Measurements from ENCODE around the gene MTHFD2L. TPM values are rescaled to one million over a fixed set of nuclear protein-coding genes. Genes with fewer than 3 reads are reported as not detected.
"Not testable (repeated sequence)": the region's sequence is repeated elsewhere in the genome, so short reads cannot be mapped to it uniquely, and the experiment has no call there.

The MTHFD2L gene
- total RNA-seq, 1 experiment from 2014 or later, result 7.5 TPM

DNA sequence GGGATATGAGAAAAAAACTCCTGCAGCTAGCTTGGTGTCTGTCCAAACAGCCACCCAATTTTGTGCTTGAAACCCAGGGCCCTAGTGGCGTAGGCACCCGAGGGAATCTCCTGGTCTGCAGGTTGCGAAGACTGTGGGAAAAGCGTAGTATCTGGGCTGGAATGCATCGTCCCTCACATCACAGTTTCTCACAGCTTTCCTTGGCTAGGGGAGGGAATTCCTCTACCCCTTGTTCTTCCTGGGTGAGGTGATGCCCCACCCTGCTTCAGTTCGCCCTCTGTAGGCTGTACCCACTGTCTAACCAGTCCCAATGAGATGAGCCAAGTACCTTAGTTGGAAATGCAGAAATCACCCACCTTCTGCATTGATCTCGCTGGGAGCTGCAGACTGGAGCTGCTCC is 57.3 kb downstream of the MTHFD2L start:
- in situ Hi-C loops (cut with HindIII; ENCODE audit: low pct_unique_long_range_greater_than_20kb, low sequenced_read_pairs); DNase-seq (ENCODE audit: low read depth, low spot score): not testable (repeated sequence)

DNA sequence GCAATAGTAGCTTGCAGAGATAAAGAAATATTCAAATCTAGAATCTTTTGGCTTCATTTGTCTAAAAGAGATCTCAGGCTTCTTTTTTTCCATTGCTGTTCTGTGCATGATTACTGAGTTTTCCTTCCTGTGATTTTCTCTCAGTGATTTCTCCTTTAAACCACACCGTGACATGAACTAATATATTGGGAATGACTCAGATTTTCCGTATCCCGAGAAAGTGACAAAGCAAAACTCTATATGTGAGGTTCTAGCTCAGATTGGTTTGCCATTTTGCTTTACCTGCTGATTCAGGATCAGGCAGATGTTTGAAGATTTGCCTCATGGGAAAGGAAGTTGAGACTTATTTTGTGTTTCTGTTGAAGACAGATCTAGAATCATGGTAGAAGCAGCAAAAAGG is 59.4 kb downstream of the MTHFD2L start:
- in situ Hi-C loops (cut with HindIII; ENCODE audit: low pct_unique_long_range_greater_than_20kb, low sequenced_read_pairs), result no loop called here
- DNase-seq (ENCODE audit: low read depth, low spot score), result no peak

DNA sequence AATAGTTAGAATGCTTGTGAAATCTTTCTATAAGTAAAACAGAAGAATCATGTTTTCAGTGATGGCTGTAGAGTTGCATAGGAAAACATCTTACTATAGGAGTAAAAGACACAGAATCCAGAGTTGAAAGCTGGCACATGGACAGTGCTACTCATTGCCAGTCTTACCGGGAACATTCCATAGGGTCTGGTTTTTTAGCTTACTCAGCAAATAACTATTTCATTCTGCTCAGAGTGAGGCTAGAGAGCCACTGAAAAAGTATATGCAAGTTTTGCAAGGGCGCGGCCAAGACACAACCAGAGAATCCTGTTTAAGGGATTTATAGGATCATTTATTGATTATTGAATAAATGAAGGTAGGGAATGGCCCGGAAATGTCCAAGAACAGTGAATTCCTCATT is 60.3 kb downstream of the MTHFD2L start:
- in situ Hi-C loops (cut with HindIII; ENCODE audit: low pct_unique_long_range_greater_than_20kb, low sequenced_read_pairs), result no loop called here

DNA sequence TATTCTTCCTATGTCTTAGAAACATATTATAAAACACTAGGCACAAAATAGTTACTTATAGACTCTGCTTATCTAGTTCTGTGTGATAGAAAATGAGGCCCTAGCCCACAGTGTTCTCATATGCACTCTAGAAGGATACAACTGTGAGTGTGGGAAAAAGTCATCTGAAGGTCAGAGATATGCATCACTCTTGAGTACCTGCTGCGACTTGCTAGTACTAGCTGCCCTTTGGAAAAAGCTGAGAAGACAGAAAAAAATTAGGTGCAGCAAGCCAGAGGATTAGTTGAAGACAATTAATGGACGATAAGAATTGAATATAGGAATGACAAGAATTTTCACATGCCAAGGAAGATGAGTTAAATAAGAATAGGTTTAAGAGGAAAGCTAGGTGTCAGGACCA is 61.3 kb downstream of the MTHFD2L start:
- in situ Hi-C loops (cut with HindIII; ENCODE audit: low pct_unique_long_range_greater_than_20kb, low sequenced_read_pairs), result no loop called here
- no peak for DNase-seq (ENCODE audit: low read depth, low spot score)

More for the DNA sequence above, 60.3 kb downstream of the MTHFD2L start:
- no peak for DNase-seq (ENCODE audit: low read depth, low spot score)

DNA sequence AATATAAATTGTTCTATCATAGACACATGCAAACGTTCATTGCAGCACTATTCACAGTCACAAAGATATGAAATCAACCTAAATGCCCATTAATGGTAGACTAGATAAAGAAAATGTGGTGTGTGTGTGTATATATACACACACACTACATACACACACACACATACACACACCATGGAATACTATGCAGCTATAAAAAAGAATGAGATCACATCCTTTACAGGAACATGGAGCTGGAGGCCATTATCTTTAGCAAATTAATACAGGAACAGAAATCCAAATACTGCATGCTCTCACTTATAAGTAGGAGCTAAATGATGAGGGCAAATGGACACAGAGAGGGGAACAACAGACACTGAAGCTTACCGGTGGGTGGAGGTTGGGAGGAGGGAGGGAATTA is 65.2 kb downstream of the MTHFD2L start:
- DNase-seq (ENCODE audit: low read depth, low spot score), result no peak
- in situ Hi-C loops (cut with HindIII; ENCODE audit: low pct_unique_long_range_greater_than_20kb, low sequenced_read_pairs), result no loop called here

DNA sequence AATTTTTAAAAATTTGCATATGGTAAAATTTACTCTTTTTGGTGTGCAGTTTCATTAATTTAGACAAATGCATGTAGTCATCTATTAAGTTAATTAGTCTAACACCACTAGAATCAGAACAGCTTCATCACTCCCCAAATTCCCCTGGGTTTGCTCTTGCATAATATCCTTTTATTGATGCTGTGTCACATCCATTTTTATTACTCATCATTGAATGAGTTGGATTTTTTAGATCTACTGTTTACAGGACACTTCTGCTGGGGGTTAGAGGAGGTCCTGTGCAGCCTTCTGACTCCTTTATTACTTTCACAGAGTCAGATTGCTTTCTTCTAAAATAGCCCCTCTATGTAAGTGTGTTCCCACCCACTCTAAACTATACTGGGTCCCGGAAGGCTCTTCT is 65.9 kb downstream of the MTHFD2L start:
- in situ Hi-C loops (cut with HindIII; ENCODE audit: low pct_unique_long_range_greater_than_20kb, low sequenced_read_pairs), result no loop called here

DNA sequence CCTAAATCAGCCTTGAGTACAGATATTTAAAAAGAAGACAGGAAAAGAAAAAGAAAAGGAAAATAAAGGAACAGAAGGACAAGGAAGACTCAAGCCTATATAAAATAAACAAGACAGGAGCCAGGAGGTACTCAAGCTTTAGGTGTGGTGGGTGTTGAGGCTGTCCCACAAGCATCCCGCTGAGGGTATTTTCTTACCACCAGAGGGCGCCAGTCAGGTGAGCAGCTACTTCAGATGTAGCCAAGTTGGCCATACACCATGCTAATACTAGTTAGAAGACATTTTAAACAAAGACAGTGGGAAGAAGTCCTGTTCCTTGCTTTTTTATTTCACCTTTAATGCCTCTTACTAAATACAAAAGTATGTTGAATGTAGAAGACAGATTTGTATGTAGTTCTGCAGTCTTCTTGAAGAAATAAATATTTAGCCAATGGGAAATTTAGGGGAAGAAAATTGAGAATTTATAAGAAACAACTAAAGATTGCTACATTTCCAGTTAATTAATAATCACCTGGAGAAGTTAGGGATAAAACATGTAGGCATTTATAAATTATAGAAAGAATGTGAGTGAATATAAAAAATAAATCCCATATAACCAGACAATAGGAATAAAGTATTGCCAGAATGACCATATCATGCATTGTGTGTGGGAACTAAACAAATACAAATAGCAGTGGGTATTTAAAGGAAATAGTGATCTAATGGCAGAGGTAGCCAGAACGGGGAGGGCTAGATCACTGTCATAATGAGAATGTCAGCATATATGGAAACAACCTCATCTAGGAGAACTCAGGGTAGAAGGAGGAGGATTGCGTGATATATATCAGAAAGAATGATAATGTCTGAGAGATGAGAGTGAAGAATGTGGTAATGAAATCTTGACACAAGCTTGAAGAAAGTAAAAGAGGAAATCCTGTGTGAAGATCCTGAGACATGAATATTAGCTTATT is 71.0 kb downstream of the MTHFD2L start:
- peak; percentile 76 for DNase-seq (ENCODE audit: low read depth, low spot score)
- in situ Hi-C loops (cut with HindIII; ENCODE audit: low pct_unique_long_range_greater_than_20kb, low sequenced_read_pairs), result loop anchor here (5.0 kb wide), 1 partner anchor 78 kb away; the partner anchor contains the start of gene EPGN

More for the DNA sequence above, 65.9 kb downstream of the MTHFD2L start:
- no peak for DNase-seq (ENCODE audit: low read depth, low spot score)

DNA sequence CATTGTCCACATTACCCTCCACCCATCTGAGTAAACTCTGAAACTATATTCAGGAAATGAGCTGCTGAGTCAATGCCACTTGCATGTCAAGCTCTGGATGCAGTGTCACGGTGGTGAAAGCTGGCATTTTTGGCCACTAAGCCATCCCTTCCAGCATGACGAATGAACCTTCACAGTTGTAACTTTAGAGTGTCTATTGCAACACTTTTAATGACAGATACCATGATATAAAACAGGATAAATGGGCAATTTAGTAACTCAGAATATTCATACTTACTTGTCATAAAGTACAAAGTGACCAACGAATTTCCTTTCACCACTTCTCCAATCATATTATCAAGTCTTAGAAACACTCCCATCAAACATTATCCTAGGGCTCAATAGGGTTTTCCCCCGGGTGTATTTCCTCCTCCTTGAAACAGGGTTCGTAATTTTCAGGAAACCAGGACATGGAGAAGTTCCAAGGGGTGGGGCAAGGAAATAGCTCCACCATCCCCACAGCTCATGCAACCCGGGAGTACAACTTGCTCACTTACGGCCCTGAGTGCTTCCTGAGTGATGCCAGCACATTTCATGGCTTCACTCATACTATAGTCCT is 73.1 kb downstream of the MTHFD2L start:
- in situ Hi-C loops (cut with HindIII; ENCODE audit: low pct_unique_long_range_greater_than_20kb, low sequenced_read_pairs), result no loop called here
- DNase-seq (ENCODE audit: low read depth, low spot score), result no peak

DNA sequence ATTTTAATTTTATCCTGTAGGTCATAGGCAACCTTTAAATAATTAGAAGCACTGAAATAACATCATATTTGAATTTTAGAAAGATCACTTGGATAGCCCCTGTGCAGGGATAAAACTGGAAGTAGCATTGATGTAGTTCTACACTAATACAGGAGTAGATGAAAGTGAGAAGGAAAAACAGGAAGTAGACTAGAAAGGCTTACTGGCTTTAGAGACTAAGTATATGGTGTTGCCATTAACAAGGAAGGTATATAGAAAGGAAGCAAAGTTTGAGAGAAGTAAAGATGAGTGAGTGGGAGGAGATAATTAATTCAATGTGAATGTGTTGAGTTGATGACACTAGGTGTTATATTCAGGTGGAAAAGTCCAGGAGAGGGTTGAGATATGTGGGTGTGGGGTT is 77.2 kb downstream of the MTHFD2L start:
- DNase-seq (ENCODE audit: low read depth, low spot score), result no peak
- in situ Hi-C loops (cut with HindIII; ENCODE audit: low pct_unique_long_range_greater_than_20kb, low sequenced_read_pairs), result no loop called here

DNA sequence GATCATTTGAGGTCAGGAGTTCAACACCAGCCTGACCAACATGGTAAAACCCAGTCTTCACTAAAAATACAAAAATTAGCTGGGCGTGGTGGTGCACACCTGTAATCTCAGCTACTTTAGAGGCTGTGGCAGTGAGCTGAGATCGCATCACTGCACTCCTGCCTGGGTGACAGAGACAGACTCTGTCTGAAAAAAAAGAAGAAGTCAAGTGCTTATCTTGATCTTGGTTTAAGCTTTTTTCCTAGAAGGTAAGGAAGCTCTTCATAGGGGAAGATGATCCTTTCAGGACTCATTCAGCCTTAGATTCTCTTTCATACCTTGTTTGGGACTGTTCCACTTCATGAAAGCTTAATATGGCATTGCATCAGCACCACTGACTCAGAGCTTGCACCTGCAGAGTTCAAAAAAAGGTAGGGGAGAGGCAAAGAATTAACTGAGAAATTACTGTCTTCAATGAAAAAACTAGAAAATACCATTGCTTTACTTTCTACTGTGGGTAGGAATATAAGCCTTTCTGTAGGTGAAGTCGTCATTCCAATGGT is 79.6 kb downstream of the MTHFD2L start:
- DNase-seq (ENCODE audit: low read depth, low spot score), result no peak
- in situ Hi-C loops (cut with HindIII; ENCODE audit: low pct_unique_long_range_greater_than_20kb, low sequenced_read_pairs), result no loop called here

DNA sequence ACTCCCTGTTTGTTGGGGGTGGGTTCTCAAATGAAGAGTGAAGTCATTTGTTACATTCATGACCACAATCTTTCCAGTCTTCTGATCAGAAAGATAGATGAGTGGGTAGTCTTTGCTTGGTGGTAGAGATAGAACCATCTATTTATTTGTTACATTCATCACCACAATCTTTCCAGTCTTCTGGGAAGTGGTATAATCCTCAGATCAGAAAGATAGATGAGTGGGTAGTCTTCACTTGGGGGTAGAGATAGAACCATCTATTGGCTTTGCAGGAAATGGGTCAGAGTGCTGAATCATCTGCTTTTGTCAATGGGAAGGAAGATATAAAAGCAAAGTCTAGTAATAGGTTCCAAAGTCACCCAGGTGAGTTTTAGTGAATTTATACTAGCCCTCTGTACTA is 86.1 kb downstream of the MTHFD2L start:
- in situ Hi-C loops (cut with HindIII; ENCODE audit: low pct_unique_long_range_greater_than_20kb, low sequenced_read_pairs), result no loop called here
- DNase-seq (ENCODE audit: low read depth, low spot score), result no peak

DNA sequence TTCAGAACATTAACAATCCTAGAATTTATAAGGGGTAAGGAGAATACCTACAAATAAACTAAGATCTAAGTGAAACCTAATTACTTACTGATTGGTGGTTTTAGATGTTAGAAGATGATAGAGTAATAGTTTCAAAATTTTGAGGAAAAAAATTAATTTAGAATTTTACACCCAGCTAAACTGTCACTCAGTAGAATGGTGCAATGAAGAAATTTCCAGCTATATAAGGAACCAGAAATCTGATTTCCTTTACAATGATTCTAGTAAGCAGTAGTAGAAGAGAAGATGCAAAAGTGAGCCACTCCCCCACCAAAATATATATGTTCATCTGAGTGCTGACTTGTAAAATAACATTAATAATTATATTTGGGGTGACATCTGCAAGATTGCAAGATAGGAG is 95.0 kb downstream of the MTHFD2L start:
- in situ Hi-C loops (cut with HindIII; ENCODE audit: low pct_unique_long_range_greater_than_20kb, low sequenced_read_pairs), result no loop called here
- no peak for DNase-seq (ENCODE audit: low read depth, low spot score)

DNA sequence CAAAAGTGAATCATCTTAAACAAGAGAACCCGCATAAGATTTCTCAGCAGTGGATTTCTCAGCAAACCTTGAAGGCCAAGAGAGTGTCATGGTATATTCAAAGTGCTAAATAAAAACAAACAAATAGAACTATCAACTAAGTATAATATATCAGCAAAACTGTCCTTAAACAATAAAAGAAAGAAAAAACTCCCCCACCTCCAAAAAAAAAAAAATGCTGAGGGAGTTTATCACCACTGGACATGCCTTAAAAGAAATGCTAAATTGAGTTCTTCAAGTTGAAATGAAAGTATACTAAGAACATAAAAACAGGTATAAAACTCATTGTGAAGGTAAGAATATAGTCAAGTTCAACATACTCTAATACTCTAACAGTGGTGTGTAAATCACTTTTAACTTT is 96.5 kb downstream of the MTHFD2L start:
- in situ Hi-C loops (cut with HindIII; ENCODE audit: low pct_unique_long_range_greater_than_20kb, low sequenced_read_pairs), result no loop called here
- no peak for DNase-seq (ENCODE audit: low read depth, low spot score)

DNA sequence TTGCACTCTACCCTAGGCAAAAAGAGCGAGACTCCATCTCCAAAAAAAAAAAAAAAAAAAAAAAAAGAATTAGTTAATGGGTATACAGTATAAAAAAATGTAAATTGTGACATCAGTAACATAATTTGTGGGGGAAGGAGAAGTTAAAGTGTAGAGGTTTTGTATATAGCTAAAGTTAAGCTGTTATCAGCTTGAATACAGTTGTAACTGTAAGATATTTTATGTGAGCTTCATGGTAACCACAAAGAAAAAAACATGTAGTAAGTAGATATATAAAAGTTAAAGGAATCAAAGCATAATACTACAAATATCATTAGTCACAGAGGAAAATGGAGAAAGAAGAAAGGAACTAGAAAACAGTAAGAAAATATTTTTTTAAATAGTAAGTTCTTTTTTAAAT is 97.2 kb downstream of the MTHFD2L start:
- in situ Hi-C loops (cut with HindIII; ENCODE audit: low pct_unique_long_range_greater_than_20kb, low sequenced_read_pairs), result no loop called here
- DNase-seq (ENCODE audit: low read depth, low spot score), result no peak

DNA sequence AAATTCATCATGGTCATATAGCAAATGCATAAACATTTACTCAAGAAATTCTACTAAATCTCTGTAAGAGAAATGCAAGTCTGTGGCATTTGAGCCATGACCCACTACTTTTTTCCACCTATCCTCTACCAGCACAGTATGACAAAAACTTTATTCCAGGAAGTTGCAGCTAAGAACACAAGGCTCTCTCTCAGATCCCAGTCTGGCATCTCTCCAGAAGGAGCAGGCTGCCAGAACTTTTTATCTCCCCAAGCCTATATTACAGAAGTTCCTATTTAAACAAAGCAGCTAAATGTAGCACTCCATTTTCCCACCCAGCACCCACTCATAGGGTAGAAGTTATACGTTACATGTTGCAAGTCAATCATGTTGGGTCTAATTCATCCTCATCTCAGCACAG is 101.0 kb downstream of the MTHFD2L start:
- in situ Hi-C loops (cut with HindIII; ENCODE audit: low pct_unique_long_range_greater_than_20kb, low sequenced_read_pairs), result no loop called here
- DNase-seq (ENCODE audit: low read depth, low spot score), result peak; percentile 19

DNA sequence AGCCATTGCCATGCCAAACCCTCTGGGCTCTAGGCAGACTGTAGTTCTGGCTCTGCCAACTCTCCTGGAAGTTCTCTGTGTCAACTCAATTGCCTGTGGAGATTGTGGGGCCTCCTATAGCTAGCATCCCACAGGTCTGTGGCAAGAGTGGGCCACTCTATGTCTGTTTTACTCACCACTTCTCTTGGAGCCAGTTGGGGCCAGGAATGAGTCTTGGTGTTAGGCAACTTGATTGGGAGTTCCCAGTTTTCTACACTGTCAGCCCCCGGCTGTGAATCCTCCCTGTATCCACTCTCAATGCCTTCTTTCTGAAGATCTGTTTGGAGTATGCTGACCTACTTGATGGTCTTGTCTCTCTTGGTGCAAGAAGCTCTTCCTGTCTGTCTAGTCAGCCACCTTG is 102.1 kb downstream of the MTHFD2L start:
- no peak for DNase-seq (ENCODE audit: low read depth, low spot score)

DNA sequence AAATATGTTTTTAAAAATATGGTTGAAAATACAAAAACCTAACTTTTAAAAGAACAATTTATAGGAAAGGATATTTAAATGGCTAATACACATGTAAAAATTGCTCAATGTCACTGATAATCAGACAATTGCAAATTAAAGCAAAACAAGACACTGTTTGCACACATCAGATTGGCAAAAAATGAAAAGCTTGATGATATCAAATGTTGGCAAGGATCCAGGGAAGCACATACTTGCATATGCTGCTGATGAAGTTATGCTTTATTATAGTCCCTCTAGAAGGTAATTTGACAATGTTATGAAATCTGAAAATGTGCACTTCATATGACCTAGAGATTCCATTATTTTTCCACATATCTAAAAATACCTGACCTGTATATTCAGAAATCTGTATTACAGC is 104.6 kb downstream of the MTHFD2L start:
- in situ Hi-C loops (cut with HindIII; ENCODE audit: low pct_unique_long_range_greater_than_20kb, low sequenced_read_pairs), result no loop called here
- no peak for DNase-seq (ENCODE audit: low read depth, low spot score)

More for the DNA sequence above, 102.1 kb downstream of the MTHFD2L start:
- in situ Hi-C loops (cut with HindIII; ENCODE audit: low pct_unique_long_range_greater_than_20kb, low sequenced_read_pairs), result no loop called here

DNA sequence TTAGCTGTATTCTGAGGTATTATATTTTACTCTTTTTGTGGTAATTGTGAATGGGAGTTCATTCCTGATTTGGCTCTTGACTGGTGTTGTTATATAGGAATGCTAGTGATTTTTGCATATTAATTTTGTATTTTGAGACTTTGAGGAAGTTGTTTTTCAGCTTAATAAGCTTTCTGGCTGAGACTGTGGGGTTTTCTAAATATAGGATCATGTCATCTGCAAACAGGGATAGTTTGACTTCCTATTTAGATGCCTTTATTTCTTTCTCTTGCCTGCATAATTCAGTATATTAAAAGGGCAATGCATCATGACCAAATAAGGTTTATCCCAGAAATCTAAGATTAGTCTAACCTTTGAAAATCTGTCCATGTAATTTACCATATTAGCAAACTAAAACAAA is 105.6 kb downstream of the MTHFD2L start:
- in situ Hi-C loops (cut with HindIII; ENCODE audit: low pct_unique_long_range_greater_than_20kb, low sequenced_read_pairs), result no loop called here
- no peak for DNase-seq (ENCODE audit: low read depth, low spot score)

DNA sequence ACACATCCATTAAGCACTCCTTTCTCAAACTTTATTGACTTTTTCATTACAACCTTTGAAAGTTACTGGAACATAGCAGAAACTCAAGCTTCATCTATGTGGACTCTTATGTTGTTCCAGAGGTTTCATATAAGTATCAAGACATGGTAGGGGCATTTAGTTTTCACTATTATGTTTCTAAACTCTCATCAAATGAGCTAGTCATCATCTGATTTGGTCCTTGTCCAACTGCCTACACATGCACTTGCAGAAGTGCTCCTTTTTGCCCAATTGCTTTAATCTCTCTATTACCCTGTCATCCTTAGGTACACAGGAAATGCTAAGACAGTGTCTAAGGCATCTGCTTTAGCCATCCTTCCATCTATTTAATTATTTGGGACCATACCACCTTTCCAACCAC is 108.2 kb downstream of the MTHFD2L start:
- in situ Hi-C loops (cut with HindIII; ENCODE audit: low pct_unique_long_range_greater_than_20kb, low sequenced_read_pairs), result no loop called here
- no peak for DNase-seq (ENCODE audit: low read depth, low spot score)

Data from SK-MEL-5 (cell line).